Right ventricle myocardium inferior (tissue), 1 donor: ENCODE measurements around the gene ITGAL. TPM values are rescaled to one million over a fixed set of nuclear protein-coding genes. Genes with fewer than 3 reads are reported as not detected.

ENCODE experiments used
- ATAC-seq: fragments of 200-7000 bp; cut with Tn5 transposase; one replicate; pipeline ENCODE4 v1.9.1; 2020; ENCODE audit warnings: mild to moderate bottlenecking, moderate library complexity
- DNase-seq: peaks from one replicate; pipeline ENCODE4 v3.0.0; 2021; ENCODE audit errors: missing footprints
- intact Hi-C: fragments of 100-400 bp; cut with DNase I; formaldehyde crosslinking; loops from one replicate; pipeline ENCODE4 v1.11.0; 2022
- long read RNA-seq: library from polyadenylated mRNA; unstranded; transcript quantifications from one replicate; pipeline ENCODE4 v2.0.0, GENCODE V29; 2021
- total RNA-seq: library from RNA; stranded (reverse); fragmentation: NEBNext Ultra II Directional; extraction: Animal tissue kit (Norgen Biotek cat#: 25700); gene quantifications from one replicate; pipeline ENCODE4 v1.2.1, GENCODE V29; 2021
- donor health status: DM: no; HTN: yes; CAD: no; lungs with severe emphysema.

ITGAL gene
- 4.2 TPM for total RNA-seq
- long read RNA-seq: 0 reads

GRCh38 chr16:30472328-30472942 is at the start of gene ITGAL:
Gene ITGAL, plus strand, starts transcription at chr16:30472742. Its CDS starts 96 bp downstream, at chr16:30472838.
- intact Hi-C loops: no loop called here
- DNase-seq (peak; percentile 84), ATAC-seq (peak; percentile 62)

- DNase-seq: no peak
- intact Hi-C loops: no loop called here
- ATAC-seq: no peak
Observed at GRCh38 chr16:30428055-30428454, 44.5 kb upstream of the ITGAL start.

DNA sequence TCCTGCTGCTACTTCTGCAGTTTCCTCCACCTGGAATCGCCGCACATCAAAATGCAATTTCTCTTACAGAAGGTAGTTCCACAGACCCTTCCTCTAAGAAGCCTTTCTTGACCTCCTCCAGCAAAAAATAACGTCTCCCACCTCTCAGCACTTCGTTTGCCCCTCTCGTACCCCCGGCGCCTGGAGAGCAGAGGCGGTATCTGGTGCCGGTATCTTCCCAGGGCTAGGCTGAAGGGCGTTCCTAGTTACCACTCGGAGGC is 43.2 kb upstream of the ITGAL start:
- ATAC-seq (no peak), DNase-seq (no peak)
- intact Hi-C loops: no loop called here

DNA sequence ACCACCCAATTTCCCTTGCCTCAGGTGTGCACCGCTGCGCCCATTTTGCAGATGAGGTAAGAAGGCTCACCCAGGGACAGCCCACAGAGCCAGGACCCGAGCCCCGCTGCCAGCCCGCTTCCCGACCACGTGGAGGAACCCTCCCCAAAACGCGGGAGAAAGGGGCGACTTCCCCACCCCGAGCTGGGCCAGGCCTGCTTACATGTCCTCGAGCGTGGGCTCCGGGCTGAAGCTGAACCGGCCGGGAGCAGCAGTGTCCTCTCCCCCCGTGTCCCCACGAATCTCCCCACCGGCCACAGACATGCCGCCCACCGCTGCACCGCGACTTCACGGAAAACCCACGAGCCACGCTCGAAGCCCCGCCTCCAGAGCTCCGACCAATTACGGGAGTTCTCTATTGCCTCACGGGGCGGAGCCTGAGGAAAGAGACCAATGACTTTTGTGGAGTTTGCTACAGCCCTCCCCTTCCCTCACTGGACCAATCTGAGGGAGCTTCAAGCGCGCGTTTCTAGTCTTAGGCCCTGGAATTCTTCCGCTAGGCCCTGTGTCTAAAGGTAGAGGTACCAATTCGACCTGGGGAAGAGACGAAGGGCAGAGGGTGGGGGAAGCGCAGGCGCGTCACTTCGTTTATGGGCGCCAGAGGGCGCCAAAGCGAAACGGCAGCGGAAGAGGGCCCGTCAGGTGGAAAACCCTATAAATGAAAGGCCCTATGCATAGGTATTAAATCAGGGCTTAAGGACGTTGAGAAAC is 42.7 kb upstream of the ITGAL start, which contains the start of gene DCTPP1:
DCTPP1 (minus strand) TSS at position 353 of the 750 bp plus-strand sequence; CDS start at position 303, 50 bp downstream.
- intact Hi-C loops: loop anchor here (2.0 to 5.0 kb wide), 2 partner anchors 157 to 199 kb away; partner anchors contain the start of gene ZNF785
- peak; percentile 96 for DNase-seq
- peak; percentile 99 for ATAC-seq

DNA sequence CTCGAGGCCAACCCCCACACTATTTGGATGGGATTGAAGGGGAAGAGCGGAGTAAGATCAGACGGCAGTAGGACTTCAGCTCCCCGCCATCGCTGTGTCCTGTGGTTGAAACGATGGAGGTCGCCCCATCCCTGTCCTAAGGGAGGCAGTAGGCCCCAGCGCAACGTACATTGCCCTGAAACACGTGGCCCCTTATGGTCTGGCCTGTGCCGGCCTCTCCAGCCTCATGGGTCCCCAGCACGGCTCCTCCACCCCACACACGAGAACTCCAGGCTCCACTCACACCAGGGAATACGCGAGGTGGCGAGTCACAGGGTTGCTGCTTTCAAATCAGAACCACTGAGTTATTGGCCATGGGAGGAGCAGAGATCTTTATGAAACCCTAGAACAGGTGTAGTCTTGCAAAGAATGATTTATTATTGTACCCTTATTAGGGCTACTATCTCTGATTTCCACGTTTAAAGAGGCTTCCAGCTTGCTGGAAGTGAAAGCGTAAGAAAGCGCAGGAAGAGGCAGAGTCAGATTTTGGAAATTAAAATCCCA is 42.0 kb upstream of the ITGAL start:
- ATAC-seq (peak; percentile 10), DNase-seq (peak; percentile 64)
- intact Hi-C loops: loop anchor here (2.0 to 5.0 kb wide), 2 partner anchors 157 to 198 kb away; partner anchors contain the start of gene ZNF785

GRCh38 chr16:30434852-30435251 is 37.7 kb upstream of the ITGAL start:
- DNase-seq: no peak
- intact Hi-C loops: loop anchor here (5.0 kb wide), 1 partner anchor 152 kb away; the partner anchor contains the start of gene ZNF785
- no peak for ATAC-seq

DNA sequence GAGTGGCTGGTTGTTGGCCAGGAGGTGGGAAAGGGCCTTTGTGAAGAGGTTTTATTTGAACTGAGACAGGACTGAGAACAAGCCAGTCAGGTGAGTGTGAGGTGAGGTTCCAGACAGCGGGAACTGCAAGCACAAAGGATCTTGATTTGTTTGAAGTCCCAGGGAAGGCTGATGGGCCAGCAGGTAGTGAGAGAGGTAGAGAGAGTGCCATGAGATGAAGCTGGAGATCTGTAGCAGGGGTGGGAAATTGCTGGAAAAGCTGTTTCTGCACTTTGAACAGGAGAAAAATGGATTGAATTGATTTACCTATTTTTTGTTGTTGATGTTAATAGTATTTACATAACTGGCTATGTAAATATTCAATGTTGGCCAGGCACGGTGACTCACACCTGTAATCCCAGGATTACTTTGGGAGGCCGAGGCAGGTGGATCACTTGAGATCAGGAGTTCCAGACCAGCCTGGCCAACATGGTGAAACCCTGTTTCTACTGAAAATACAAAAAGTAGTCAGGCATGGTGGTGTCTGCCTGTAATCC is 35.0 kb upstream of the ITGAL start:
- no peak for DNase-seq
- intact Hi-C loops: no loop called here
- no peak for ATAC-seq

- ATAC-seq (no peak), DNase-seq (no peak)
- intact Hi-C loops: no loop called here
Observed at GRCh38 chr16:30438835-30439234, 33.7 kb upstream of the ITGAL start.

- no peak for DNase-seq
- no peak for ATAC-seq
- intact Hi-C loops: loop anchor here (10.0 kb wide), 1 partner anchor 485 kb away; the partner anchor contains the start of gene FBXL19
Observed at GRCh38 chr16:30439720-30440348, 32.7 kb upstream of the ITGAL start.

DNA sequence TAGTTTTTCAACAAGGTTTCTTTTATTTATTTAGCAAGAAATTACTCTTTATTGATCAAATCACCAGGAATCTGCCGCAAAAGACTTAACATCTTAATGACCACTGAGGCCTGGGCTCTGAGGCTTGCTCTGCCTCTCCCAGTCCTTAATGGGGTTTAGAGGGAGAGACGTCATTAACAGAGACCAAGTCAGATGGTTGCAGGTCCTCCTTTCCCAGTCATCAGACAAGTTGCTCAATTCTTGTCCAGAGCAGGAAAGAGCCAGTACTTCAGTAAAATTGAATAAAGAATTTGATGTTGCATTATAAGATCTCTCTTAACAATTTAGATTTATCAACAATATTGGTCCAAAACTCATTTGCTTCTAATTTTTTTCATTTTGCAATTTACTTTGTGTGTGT is 28.9 kb upstream of the ITGAL start:
- DNase-seq: no peak
- intact Hi-C loops: loop anchor here (10.0 kb wide), 1 partner anchor 481 kb away; the partner anchor contains the start of gene FBXL19
- ATAC-seq: no peak

GRCh38 chr16:30444231-30445148 is 28.1 kb upstream of the ITGAL start:
- no peak for DNase-seq
- ATAC-seq: no peak
- intact Hi-C loops: loop anchor here (5.0 to 10.0 kb wide), 3 partner anchors 83 to 480 kb away; partner anchors contain the start of genes FBXL19, ZNF688 and ZNF768

DNA sequence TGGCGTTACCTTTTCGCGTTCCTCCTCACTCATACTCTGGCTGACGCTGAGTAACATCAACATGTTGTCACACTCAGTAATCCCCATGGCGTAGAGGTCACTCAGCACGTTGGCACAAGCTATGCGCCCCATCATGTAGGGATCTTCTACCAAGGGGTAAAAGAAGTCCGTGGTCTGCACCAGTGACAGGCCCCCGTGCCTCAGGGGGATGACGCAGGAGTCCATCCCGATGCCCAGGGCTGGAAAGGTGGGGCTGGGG is 27.5 kb upstream of the ITGAL start:
- DNase-seq: no peak
- intact Hi-C loops: loop anchor here (5.0 to 10.0 kb wide), 3 partner anchors 82 to 480 kb away; partner anchors contain the start of genes FBXL19, ZNF688 and ZNF768
- ATAC-seq: no peak

- DNase-seq: peak; percentile 99
- intact Hi-C loops: loop anchor here (5.0 to 10.0 kb wide), 3 partner anchors 82 to 479 kb away; partner anchors contain the start of genes FBXL19, ZNF688 and ZNF768
- peak; percentile 98 for ATAC-seq
Observed at GRCh38 chr16:30445408-30446202, 26.9 kb upstream of the ITGAL start, which contains the start of gene SEPHS2. Gene SEPHS2, minus strand, starts transcription at chr16:30445874. Its CDS starts 147 bp downstream, at chr16:30445727.

- intact Hi-C loops: loop anchor here (5.0 to 10.0 kb wide), 3 partner anchors 81 to 479 kb away; partner anchors contain the start of genes FBXL19, ZNF688 and ZNF768
- ATAC-seq (no peak), DNase-seq (no peak)
Observed at GRCh38 chr16:30446203-30446595, 26.3 kb upstream of the ITGAL start.

- ATAC-seq (no peak), DNase-seq (no peak)
- intact Hi-C loops: loop anchor here (5.0 to 10.0 kb wide), 3 partner anchors 80 to 477 kb away; partner anchors contain the start of genes FBXL19, ZNF688 and ZNF768
Observed at GRCh38 chr16:30447512-30448226, 24.9 kb upstream of the ITGAL start.

DNA sequence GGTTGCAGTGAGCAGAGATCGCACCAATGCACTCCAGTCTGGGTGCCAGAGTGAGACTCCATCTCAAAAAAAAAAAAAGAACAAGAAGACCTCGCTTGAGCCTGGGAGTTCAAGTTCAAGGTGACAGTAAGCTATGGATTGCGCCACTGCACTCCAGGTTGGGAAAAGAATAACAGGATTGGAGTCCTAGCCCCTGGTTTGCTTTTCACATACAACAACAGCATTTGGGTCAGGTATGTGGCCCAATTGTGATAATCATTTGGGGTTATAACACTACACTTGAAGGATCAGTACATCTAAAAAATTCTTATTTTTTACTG is 23.5 kb upstream of the ITGAL start:
- ATAC-seq (no peak), DNase-seq (no peak)
- intact Hi-C loops: loop anchor here (5.0 to 10.0 kb wide), 3 partner anchors 78 to 476 kb away; partner anchors contain the start of genes FBXL19, ZNF688 and ZNF768
